HepG2 (cell line): ENCODE data around the gene ZNF48. TPM values are rescaled to one million over a fixed set of nuclear protein-coding genes. Genes with fewer than 3 reads are reported as not detected.

Experiments used
- BRF2 ChIP-seq: sonication (generic); formaldehyde crosslinking; IDR thresholded peaks from 2 replicates; pipeline ENCODE4 v1.8.1; 2022; ENCODE audit warnings: mild to moderate bottlenecking, missing genetic modification reagents
- EP300 ChIP-seq, 3 experiments: sonication (generic) in 1 of 3; formaldehyde crosslinking in 1 of 3; IDR thresholded peaks; 2 replicates each; pipeline versions ENCODE4 v1.5.1 to v1.6.1; 2011 to 2020; ENCODE audit warnings: low read depth in 2 of 3, low read length in 2 of 3, borderline replicate concordance in 1 of 3, improper control_type of control experiment in 1 of 3, mild to moderate bottlenecking in 1 of 3, missing genetic modification reagents in 1 of 3, moderate library complexity in 1 of 3
- FOSL1 ChIP-seq: sonication (generic); formaldehyde crosslinking; IDR thresholded peaks from 2 replicates; pipeline ENCODE4 v1.9.0; 2021; ENCODE audit warnings: missing genetic modification reagents, borderline replicate concordance
- FOXP1 ChIP-seq, 2 experiments: fragments of 450-650 bp in 1 of 2; IDR thresholded peaks; 2 replicates each; pipeline ENCODE4 v1.6.1; 2017 to 2018; ENCODE audit warnings: antibody characterized with exemption in 1 of 2
- HOXA5 ChIP-seq: sonication (generic); formaldehyde crosslinking; IDR thresholded peaks from 2 replicates; pipeline ENCODE4 v1.4.0; 2020; ENCODE audit warnings: missing genetic modification reagents
- KDM6A ChIP-seq: IDR thresholded peaks from 2 replicates; pipeline ENCODE4 v1.6.1; 2016; ENCODE audit warnings: low read depth
- NONO ChIP-seq, 2 experiments: fragments of 450-650 bp in 1 of 2; sonication (generic) in 1 of 2; formaldehyde crosslinking in 1 of 2; IDR thresholded peaks in 1 of 2; conservative IDR thresholded peaks in 1 of 2; 2 replicates each; pipeline versions ENCODE4 v1.6.1 to v1.8.0; 2017 to 2022; ENCODE audit warnings: mild to moderate bottlenecking in 1 of 2, missing genetic modification reagents in 1 of 2, moderate library complexity in 1 of 2
- RFX3 ChIP-seq: IDR thresholded peaks from 2 replicates; pipeline ENCODE4 v1.6.1; 2016; ENCODE audit warnings: missing biosample characterization, missing genetic modification reagents
- RNF2 ChIP-seq: fragments of 450-650 bp; conservative IDR thresholded peaks from 2 replicates; pipeline ENCODE4 v1.6.1; 2016; ENCODE audit warnings: low read depth
- SKIL ChIP-seq: sonication (generic); formaldehyde crosslinking; IDR thresholded peaks from 2 replicates; pipeline ENCODE4 v1.8.0; 2022; ENCODE audit warnings: missing genetic modification reagents, mild to moderate bottlenecking, moderate library complexity, borderline replicate concordance
- SMC3 ChIP-seq: IDR thresholded peaks from 2 replicates; pipeline ENCODE4 v1.6.1; 2011; ENCODE audit warnings: low read length, improper control_type of control experiment
- SPEN ChIP-seq: sonication (generic); formaldehyde crosslinking; IDR thresholded peaks from 2 replicates; pipeline ENCODE4 v1.5.1; 2020; ENCODE audit warnings: low read depth, mild to moderate bottlenecking, missing genetic modification reagents
- SRF ChIP-seq: IDR thresholded peaks from 2 replicates; pipeline ENCODE4 v1.6.1; 2011; ENCODE audit warnings: mild to moderate bottlenecking, low read depth, low read length, moderate library complexity
- ZKSCAN8 ChIP-seq: IDR thresholded peaks from 2 replicates; pipeline ENCODE4 v1.6.1; 2016; ENCODE audit warnings: borderline replicate concordance, missing genetic modification reagents, missing compliant biosample characterization
- ZNF138 ChIP-seq: sonication (generic); formaldehyde crosslinking; IDR thresholded peaks from 2 replicates; pipeline ENCODE4 v1.5.0; 2020; ENCODE audit warnings: mild to moderate bottlenecking, low read depth, missing genetic modification reagents
- ZNF274 ChIP-seq: sonication (generic); formaldehyde crosslinking; IDR thresholded peaks from 2 replicates; pipeline ENCODE4 v1.5.1; 2020; ENCODE audit warnings: mild to moderate bottlenecking, missing genetic modification reagents
- ZNF549 ChIP-seq: sonication (generic); formaldehyde crosslinking; IDR thresholded peaks from 2 replicates; pipeline ENCODE4 v1.5.0; 2020; ENCODE audit warnings: missing genetic modification reagents
- ZNF788 ChIP-seq: sonication (generic); formaldehyde crosslinking; IDR thresholded peaks from 2 replicates; pipeline ENCODE4 v1.5.0; 2020; ENCODE audit warnings: mild to moderate bottlenecking, missing genetic modification reagents, borderline replicate concordance
- ZSCAN20 ChIP-seq: sonication (generic); formaldehyde crosslinking; IDR thresholded peaks from 2 replicates; pipeline ENCODE4 v1.4.0; 2020; ENCODE audit warnings: missing genetic modification reagents, mild to moderate bottlenecking, borderline replicate concordance
- polyA plus RNA-seq, 8 experiments: library from polyadenylated mRNA; depleted of rRNA in 3 of 8; stranded (reverse) in 7 of 8; unstranded in 1 of 8; fragments of >200 nt; fragmentation: Illumina TruSeq in 4 of 8; extraction: Trizol in 4 of 8; gene quantifications; 2 replicates each; pipeline versions ENCODE4 v1.2.1 to v1.2.3, GENCODE V29; 2011 to 2016; ENCODE audit warnings: low read depth in 4 of 8, missing spikeins in 1 of 8, mixed read lengths in 1 of 8; ENCODE audit not compliant: insufficient read depth in 1 of 8
- total RNA-seq, 5 experiments: library from RNA; depleted of rRNA; stranded (reverse); fragments of >200 nt; fragmentation: Illumina TruSeq; extraction: Trizol; gene quantifications; 2 replicates each; pipeline ENCODE4 v1.2.3, GENCODE V29; 2016; ENCODE audit warnings: low read depth in 1 of 5
- TF ChIP-seq, protein P1 (sequence below): sonication (generic); formaldehyde crosslinking; IDR thresholded peaks from 2 replicates; pipeline ENCODE4 v1.9.0; 2021; ENCODE audit warnings: mild to moderate bottlenecking, missing genetic modification reagents

The ZNF48 gene
- total and polyA plus RNA-seq, 2 of the 13 experiments (the other 11 are each of a cell fraction or from before 2014, with no cell fraction given): 9.9 to 12.3 TPM

DNA sequence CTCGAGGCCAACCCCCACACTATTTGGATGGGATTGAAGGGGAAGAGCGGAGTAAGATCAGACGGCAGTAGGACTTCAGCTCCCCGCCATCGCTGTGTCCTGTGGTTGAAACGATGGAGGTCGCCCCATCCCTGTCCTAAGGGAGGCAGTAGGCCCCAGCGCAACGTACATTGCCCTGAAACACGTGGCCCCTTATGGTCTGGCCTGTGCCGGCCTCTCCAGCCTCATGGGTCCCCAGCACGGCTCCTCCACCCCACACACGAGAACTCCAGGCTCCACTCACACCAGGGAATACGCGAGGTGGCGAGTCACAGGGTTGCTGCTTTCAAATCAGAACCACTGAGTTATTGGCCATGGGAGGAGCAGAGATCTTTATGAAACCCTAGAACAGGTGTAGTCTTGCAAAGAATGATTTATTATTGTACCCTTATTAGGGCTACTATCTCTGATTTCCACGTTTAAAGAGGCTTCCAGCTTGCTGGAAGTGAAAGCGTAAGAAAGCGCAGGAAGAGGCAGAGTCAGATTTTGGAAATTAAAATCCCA lies 35.3 kb downstream of the ZNF48 start (continued):
- TF ChIP-seq ZSCAN20 (CRISPR knock-in tag) (no peak; the same call in 1 of the 2 replicates), NONO (IDR thresholded peaks at IDR 0.05) (no peak), NONO (CRISPR knock-in tag; conservative IDR thresholded peaks at IDR 0.05) (peak; percentile 22; the same call in 1 of the 2 replicates), EP300 (IDR thresholded peaks at IDR 0.05; ENCODE audit: low read depth in 2 of 2, low read length in 2 of 2) (no peak; a peak in 1 of 4 replicates), EP300 (CRISPR knock-in tag; IDR thresholded peaks at IDR 0.05; ENCODE audit: borderline replicate concordance) (peak; percentile 9; the same call in 1 of the 2 replicates), SKIL (CRISPR knock-in tag) (no peak), ZNF788 (CRISPR knock-in tag) (peak; percentile 89), ZNF549 (CRISPR knock-in tag) (no peak), FOSL1 (CRISPR knock-in tag) (no peak), ZKSCAN8 (CRISPR knock-in tag) (no peak; the same call in 1 of the 2 replicates), SMC3 (no peak), HOXA5 (CRISPR knock-in tag) (peak; percentile 91), FOXP1 (IDR thresholded peaks at IDR 0.05) (no peak), FOXP1 (CRISPR knock-in tag; IDR thresholded peaks at IDR 0.05) (no peak), BRF2 (CRISPR knock-in tag) (no peak; the same call in 1 of the 2 replicates), ZNF138 (CRISPR knock-in tag) (0 out of 2 replicates have a peak, but pooled peaks have one; percentile 62), ZNF274 (no peak; the same call in 1 of the 2 replicates), SRF (no peak), RNF2 (0 out of 2 replicates have a peak, but pooled peaks have one; percentile 75), KDM6A (CRISPR knock-in tag) (no peak), SPEN (CRISPR knock-in tag) (peak; percentile 74), RFX3 (CRISPR knock-in tag) (no peak)
- TF ChIP-seq, protein P1, sequence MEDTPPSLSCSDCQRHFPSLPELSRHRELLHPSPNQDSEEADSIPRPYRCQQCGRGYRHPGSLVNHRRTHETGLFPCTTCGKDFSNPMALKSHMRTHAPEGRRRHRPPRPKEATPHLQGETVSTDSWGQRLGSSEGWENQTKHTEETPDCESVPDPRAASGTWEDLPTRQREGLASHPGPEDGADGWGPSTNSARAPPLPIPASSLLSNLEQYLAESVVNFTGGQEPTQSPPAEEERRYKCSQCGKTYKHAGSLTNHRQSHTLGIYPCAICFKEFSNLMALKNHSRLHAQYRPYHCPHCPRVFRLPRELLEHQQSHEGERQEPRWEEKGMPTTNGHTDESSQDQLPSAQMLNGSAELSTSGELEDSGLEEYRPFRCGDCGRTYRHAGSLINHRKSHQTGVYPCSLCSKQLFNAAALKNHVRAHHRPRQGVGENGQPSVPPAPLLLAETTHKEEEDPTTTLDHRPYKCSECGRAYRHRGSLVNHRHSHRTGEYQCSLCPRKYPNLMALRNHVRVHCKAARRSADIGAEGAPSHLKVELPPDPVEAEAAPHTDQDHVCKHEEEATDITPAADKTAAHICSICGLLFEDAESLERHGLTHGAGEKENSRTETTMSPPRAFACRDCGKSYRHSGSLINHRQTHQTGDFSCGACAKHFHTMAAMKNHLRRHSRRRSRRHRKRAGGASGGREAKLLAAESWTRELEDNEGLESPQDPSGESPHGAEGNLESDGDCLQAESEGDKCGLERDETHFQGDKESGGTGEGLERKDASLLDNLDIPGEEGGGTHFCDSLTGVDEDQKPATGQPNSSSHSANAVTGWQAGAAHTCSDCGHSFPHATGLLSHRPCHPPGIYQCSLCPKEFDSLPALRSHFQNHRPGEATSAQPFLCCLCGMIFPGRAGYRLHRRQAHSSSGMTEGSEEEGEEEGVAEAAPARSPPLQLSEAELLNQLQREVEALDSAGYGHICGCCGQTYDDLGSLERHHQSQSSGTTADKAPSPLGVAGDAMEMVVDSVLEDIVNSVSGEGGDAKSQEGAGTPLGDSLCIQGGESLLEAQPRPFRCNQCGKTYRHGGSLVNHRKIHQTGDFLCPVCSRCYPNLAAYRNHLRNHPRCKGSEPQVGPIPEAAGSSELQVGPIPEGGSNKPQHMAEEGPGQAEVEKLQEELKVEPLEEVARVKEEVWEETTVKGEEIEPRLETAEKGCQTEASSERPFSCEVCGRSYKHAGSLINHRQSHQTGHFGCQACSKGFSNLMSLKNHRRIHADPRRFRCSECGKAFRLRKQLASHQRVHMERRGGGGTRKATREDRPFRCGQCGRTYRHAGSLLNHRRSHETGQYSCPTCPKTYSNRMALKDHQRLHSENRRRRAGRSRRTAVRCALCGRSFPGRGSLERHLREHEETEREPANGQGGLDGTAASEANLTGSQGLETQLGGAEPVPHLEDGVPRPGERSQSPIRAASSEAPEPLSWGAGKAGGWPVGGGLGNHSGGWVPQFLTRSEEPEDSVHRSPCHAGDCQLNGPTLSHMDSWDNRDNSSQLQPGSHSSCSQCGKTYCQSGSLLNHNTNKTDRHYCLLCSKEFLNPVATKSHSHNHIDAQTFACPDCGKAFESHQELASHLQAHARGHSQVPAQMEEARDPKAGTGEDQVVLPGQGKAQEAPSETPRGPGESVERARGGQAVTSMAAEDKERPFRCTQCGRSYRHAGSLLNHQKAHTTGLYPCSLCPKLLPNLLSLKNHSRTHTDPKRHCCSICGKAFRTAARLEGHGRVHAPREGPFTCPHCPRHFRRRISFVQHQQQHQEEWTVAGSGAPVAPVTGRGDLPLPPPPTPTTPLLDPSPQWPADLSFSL: no peak
